ENCODE results near the gene ATP6V1G1.
"Not testable (repeated sequence)": the region's sequence is repeated elsewhere in the genome, so short reads cannot be mapped to it uniquely, and the experiment has no call there.

Gene ATP6V1G1

DNA sequence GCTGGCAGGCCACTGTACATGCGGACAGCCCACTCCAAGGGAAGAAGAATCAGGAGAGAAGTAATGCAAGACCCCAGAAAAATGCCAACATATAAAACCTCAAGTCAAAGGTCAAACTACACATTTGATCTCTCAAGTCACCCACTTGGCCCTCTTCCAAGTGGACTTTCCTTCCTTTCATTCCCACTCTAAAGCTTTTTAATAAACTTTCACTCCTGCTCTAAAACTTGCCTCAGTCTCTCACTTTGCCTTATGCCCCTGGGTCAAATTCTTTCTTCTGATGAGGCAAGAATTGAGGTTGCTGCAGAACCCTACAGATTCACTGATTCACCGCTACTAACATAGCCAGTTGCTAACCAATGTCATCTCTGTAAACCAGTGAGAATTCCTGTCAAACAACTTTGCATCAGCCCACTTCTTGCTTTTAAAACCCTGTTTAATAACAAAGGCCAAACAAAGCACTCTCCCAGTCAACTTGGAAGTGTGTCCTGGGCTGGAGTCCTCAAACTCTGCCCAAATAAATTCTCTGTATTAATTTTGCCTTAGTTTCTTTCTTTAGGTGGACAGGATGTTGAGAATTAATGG lies 6.9 kb upstream of the ATP6V1G1 start:
- DNase-seq: no peak

DNA sequence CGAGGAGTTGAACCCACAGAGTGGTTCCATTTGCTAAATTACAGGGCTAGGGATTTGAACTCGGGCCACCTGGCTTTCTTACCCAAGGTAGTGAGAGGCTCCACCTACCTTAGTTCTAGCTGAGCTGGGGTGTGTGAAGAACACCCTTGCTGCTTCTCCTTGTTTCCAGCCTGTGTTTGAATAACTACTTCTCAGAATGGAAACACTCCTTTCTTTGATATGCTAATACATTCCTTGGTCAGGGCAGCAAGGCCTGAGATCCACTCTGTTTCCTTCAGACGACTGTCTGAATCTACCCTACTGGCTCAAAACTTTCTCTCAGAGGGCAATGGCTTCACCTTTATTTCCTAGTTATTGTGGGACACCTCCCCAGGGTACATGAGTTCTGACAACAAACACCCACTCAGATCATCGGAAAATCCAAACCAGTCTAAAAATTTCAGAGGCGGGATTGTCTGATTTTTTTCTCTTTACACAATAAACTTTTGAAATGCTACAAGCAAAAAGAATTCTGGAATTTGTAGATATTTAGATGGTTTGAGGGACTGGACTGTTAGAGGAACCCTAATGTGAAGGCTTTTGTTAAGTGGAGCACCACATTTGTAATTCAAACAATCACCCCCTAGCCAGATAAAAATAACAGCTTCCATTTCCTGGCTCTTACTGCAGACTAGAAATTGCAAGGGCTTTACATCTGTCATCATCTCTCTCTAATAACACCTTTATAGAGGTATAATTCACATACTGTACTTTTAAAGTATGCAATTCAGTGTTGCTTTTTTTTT lies 4.0 kb upstream of the ATP6V1G1 start:
- no peak for DNase-seq

DNA sequence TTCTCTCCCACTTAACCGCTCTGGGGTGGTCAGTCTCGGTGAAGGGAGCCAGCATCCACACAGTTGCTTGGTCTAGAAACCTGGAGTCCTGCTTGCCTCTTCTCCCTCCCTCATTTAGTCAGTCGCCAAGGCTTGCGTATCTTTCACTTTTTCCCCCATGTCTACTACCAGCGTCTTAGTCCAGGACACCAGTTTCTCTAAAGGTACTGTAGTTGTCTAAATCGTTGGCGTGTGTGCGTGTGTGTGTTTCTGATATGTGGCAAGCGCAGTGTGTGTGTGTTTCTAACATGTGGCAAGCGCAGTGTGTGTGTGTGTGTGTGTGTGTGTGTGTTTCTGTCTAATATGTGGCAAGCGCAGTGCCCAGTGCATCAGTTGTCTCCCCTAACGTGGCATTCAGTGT lies 641 bp downstream of the ATP6V1G1 start:
- DNase-seq: no peak

DNA sequence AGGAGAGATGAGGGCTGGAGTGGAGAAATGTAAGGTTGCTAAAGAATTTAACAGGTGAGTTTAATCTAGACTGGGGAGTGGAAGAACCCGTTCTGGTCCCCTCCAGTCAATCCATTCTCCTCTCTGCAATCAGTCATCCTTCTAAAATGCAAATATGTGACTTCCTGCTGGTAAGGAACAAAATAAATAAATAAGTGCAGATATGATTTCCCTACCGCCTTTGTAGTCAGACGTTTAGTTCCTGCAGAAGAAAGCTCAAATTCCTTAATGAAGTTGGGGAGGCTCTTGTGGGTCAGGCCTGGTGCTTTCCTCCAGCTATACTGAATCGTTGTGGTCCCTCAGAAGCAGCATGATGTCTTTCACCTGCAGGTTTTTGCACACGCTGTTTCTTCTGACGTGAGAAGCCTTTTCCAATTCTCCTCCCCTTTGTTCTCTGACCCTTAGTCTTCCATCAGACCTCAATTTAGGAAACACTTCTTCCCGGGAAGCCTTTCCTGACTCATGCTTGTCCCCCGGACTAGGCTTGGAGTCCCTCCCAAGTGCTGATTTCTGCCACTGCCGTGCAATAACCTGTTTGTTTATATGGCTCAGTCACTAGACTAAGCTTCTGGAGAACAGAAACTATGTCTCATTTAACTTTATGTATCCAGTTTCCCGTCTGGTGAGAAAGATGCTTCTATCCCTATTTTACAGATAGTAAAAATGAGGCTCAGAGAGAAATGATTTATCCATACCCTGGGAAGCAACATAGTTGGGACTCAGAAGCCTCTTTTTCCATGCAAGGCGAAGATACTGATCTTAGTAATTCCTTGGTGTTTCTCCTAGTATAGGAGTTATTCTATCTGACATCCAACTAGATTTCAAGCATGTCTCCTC lies 1.3 kb downstream of the ATP6V1G1 start:
- DNase-seq: no peak

DNA sequence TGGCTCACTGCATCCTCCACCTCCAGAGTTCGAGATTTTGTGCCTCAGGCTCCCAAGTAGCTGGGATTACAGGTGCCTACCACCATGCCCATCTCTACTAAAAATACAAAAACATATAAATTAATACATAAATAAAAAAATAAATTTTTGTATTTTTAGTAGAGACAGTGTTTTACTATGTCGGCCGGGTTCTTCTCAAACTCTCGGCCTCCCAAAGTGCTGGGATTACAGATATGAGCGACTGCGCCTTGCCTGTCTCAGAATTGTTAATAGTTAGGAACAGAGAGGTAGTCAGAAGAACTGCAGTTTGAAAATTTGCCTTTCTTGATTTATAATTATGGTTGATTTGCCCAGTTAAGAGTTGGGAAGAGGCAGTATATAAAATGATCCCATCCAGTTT lies 2.8 kb downstream of the ATP6V1G1 start:
- no peak for DNase-seq

DNA sequence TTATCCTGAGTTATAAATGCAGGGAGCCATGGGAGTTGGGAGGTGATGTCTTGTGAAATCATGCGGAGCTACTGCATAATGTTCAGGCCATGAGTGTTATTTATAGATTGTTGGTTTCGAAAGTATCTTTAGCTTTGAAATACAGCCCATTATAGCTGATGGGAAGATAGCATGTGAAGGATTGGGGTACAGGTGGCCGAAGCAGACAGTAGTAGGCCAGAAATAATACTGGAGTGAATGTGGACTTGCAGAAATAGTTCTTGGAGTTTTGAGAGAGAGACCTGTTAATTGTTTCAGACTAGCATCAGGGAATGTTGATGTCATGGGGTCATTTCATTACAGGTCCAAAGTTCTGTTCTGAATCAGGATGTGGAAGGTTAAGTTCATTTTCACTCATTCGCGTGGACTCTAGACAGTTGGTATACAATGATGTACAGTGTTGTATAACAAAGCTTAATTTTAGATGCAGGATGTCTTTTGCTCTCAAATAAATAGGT lies 3.8 kb downstream of the ATP6V1G1 start:
- DNase-seq: no peak

DNA sequence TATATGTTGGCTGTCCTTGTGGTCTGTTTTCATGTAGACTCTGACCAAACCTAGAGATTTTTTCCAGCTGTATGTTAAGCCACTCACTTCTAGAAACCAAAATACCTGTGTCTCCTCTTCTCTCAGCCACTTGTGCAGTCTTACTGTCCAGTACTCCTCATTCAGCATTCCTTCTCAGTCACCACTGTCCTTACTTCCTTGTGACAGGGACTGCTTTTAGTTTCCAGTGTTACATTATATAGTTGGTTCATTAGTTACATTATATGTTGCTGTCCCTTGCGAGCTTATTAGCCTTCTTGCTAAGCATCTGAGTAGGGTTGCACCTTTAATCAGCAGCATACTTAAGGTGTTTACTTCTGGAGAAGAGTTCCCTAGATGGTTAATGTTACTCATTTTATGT lies 4.3 kb downstream of the ATP6V1G1 start:
- DNase-seq: no peak

DNA sequence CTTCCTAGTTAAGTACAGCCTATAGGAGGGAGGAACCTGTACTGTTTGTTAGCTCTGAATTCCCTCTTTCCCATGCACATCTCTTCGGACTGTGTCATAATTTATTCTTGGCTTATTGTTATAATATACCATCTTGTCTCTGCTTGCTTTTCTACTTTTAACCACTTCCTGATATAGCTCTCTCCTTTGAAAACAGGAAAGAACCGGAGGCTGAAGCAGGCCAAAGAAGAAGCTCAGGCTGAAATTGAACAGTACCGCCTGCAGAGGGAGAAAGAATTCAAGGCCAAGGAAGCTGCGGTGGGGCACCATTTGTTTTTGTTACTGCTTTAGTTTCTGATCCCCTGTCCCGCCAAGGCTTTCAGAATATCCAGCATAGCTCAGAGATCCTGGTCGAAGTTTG lies 4.8 kb downstream of the ATP6V1G1 start:
- DNase-seq: no peak

DNA sequence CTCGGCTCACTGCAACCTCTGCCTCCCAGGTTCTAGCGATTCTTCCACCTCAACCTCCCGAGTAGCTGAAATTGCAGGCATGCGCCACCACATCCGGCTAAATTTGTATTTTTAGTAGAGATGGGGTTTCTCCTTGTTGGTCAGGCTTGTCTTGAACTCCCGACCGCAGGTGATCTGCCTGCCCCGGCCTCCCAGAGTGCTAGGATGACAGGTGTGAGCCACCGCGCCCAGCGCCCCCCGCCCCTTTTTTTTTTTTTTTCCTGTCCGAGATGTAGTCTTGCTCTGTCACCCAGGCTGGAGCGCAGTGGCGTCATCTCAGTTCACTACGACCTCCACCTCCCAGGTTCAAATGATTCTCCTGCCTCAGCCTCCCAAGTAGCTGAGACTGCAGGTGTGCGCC lies 6.6 kb downstream of the ATP6V1G1 start:
- DNase-seq: no peak

DNA sequence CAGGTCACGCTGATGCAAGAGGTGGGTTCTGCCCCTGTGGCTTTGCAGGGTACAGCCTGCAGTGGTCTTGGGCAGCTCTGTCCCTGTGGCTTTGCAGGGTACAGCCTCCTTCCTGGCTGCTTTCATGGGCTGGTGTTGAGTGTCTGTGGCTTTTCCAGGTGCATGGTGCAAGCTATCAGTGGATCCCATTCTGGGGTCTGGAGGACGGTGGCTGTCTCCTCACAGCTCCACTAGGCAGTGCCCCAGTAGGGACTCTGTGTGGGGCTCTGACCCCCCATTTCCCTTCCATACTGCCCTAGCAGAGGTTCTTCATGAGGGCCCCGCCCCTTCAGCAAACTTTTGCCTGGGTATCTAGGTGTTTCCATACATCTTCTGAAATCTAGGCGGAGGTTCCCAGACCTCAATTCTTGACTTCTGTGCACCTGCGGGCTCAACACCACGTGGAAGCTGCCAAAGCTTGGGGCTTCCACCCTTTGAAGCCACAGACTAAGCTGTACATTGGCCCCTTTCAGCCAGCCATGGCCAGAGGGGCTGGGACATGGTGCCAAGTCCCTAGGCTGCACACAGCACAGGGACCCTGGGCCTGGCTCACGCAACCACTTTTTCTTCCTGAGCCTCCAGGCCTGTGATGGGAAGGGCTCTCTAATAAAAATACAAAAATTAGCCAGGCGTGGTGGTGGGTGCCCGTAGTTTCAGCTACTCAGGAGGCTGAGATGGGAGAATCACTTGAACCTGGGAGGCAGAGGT lies 13.1 kb downstream of the ATP6V1G1 start:
- DNase-seq: not testable (repeated sequence)

DNA sequence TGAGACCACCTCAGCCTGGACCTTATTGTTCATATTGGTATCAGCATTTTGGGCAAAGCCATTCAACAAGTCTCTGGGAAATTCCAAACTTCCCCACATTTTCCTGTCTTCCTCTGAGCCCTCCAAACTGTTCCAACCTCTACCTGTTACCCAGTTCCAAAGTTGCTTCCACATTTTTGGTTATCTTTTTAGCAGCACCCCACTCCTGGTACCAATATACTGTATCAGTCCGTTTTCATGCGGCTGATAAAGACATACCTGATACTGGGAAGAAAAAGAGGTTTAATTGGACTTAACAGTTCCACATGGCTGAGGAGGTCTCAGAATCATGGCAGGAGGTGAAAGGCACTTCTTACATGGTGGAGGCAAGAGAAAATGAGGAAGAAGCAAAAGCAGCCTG lies 14.2 kb downstream of the ATP6V1G1 start:
- not testable (repeated sequence) for DNase-seq

DNA sequence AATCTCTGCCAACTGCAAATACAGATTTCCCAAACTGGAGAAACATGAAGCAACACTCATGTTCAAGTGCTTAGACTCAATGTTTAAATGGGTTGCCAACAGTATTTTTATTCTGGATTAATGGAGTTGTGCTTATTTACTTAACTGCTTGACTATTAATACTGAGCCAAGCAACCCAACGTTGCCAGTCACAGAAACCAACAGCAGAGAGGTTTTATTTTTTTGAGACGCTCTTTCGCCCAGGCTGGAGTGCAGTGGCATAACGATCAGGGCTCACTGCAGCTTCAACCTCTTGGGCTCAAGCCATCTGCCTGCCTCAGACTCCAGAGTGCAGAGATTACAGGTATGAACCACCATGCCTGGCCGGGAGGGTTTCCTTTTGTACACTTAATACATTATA lies 15.1 kb downstream of the ATP6V1G1 start:
- DNase-seq: no peak

DNA sequence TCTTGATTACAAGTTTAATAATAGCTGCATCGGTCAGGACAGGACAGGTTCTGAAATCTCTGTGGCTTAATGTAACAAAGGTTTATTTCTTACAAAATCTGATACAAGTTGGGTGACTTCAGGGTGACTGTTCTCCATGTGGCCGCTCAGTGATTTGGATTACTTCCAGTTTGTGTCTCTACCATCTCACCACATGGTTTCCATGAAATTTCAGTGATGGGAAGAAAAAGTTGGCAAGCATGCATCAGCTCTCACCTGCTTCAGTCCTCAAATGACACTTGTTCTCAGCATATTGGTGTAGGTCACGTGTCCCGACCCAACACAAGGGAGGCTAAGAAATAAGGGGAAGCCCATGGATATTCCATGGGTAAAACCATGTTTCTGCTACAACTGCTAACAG lies 15.7 kb downstream of the ATP6V1G1 start:
- no peak for DNase-seq

DNA sequence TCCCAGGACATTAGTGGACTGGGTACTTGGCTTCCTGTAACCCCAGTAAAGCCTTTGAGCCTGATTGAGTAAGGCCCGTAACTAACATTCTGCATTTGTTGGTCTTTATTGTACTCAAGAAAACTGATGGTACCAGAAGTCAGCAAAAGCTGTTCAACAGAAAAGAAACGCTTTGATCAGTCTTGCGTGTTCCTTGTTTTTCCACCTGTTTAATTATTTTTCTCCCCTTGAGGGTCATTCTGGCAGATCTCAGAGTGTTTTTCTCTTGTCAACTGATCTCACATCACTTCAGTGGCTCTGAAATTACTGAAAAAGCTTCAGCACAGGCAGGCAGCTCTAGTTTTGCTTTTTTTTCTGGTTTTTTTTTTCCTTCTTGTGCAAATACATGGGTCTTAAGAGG lies 17.4 kb downstream of the ATP6V1G1 start:
- DNase-seq: no peak

DNA sequence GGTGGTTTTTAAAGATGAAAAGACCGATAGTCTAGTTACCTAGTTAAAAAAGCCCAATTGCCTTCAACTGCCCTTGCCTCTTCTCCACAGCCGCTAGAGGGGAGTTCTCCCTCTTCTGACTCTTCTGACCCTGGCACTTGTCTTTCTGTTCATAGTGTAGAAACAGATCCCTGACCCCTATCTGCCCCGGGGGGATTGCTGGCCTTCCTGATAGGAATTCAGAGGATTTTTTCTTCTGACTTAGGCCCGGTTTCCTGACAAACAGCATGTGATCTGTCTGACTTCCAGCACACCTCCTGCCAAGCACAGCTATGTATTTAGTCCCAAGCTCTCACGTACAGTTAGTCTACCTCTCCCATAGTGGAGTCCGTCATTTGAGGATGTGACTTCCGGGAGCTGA lies 18.5 kb downstream of the ATP6V1G1 start:
- no peak for DNase-seq

DNA sequence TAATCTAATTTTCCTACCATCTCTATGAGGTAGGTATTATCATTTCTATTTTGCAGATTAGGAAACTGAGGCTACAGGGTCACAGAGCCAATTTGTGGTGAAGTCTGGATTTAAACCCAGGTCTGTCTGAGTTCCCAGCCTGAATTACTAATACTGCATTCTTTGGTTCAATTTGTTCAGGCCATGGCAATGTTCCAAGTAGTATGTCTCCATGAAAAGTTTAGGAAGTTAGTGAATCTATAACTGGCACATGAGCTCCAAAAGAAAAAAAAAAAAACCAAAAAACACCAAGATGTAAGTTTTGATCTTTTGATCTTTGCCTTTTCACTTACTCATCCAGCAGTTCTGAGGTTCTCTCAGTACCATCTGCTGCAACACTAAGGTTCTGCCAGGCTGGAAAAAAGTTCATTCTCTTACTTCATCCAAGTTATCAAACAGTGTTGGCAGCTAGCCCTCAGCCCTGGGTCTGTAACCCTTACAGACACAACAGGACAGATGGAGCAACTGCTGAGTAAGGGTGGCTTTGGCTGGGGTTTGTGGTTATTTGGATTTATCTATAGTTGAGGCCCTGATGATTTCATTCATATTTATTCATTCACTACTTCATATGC lies 19.1 kb downstream of the ATP6V1G1 start:
- no peak for DNase-seq

DNA sequence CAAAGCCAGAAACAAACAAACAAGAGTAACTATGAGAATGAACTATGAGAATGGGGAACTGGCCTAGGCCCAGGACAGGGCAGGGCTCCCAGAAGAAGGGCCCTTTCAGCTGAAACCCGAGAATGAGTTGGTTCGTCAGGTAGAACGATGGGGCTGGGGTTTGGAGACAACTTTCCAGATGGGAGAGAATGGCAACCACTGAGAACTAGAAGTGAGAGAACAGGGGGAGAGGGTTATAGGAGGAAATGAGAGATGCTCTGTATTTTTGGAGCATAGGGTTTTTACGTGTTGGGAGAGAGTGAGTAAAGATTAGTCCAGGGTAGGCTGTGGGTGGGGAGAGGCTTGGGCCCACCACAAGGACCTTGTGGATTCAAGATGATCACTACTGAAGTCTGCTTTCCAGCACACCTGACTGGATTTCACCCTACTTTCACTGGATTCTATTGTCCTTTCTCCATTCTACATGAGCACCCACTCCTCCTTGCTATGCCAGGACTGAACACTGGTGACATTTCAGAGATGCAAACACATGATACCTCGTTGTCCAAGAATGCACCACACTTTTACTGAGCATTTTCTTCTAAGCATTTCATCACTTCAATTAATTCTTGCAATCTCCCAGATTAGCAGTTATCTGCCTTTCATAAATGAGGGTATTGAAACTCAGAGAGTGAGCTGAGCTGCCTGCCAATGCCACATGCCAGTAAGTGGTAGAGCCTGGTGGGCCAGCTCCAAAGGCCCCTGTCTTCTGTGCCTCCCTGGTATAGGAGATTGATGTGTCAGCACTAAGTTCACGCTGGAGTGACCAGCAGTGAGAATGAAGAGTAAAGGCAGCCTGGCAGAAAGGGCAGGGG lies 20.3 kb downstream of the ATP6V1G1 start:
- no peak for DNase-seq

DNA sequence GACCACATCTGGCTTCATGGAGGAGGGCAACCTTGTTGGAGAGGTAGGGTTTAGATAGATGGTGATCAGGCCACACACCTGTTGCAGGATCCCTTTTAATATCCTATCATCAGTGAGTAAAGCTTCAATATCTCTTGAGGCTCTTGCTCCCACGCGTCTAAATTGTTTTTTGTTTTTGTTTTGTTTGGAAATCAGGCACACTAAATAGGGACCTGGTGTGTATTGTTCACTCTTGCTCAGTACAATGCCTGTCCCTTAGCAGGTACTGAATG lies 20.9 kb downstream of the ATP6V1G1 start:
- DNase-seq: no peak

DNA sequence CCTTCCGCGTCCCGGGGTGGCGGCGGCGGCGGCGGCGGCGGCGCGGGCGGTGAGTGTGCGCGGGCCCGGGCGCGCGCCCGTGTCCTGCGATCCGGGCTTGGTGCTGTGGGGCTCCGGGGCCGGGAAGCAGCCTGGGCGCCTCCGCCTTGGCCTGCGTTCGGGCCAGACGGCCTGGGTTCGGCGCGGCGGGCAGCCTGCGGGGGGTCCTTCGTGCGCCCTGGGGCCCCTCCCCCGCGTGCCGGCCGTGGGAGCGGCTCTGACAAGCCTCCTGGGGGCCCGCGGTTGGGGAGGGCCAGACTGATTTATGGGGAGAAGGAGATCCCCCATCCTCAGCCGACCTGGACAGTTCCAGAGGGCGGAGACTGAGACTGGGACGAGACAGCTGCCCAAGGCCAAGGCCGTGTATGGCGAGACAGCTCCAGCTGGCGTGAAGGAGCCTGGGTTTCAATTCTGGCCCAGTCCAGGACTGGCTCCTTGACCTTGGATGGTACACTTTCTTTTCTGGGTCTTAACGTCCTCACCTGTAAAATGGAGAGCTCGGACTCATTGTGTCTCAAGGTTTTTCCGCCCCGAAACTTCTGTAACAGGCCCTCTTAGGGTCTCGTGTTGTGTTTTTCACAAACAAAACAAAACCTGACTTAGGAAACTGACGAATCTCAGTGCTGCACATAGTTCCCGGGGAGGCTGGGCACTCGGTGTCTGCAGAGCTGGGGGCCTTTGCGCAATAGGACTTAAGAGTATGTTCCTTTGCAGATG lies 24.1 kb downstream of the ATP6V1G1 start:
- peak; percentile 9 to 67 for DNase-seq

DNA sequence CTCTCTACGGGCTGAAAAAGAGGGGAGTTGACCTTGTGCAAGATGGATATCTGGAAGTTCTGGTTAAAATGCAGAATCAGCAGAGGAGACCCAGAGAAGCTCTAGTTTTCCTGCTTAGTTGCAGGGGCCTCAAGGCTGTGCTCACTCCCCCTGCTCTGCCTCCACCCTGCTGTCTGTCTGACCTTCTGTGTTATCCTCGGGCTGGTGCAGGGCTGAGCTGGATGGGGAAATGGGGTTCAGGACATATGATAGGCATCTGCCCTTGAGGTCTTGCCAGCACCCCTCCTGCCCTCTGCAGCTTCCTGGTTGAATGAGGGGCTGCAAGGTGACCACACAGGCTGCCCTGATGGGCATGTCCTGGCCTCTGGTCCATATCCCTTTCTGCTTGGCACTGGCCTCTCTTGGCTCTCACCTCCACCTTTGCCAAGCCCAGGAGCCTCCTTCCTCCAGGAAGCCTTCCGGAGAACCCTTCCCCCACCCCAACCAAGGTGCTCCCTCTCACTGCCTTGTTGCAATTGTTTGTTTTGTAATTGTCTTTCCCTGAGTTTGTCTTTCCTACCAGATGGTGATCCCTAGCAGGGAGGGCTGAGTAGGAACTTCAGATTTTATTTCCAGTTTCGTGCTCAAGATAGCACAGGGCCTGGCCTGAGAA lies 24.8 kb downstream of the ATP6V1G1 start:
- no peak for DNase-seq

Data from NCI-H526 (cell line).